GM23338 (cell line): ENCODE data around the gene NCOA7. TPM values are rescaled to one million over a fixed set of nuclear protein-coding genes. Genes with fewer than 3 reads are reported as not detected.
A peak's percentile ranks its signal among the peaks of the same experiment; 100 is the strongest.

Experiments used
- ATAC-seq: fragments of 200-7000 bp; cut with Tn5 transposase; 3 replicates; pipeline ENCODE4 v1.9.1; 2020
- DNase-seq: peaks from one replicate; pipeline ENCODE4 v3.0.0-alpha.2; 2015; ENCODE audit warnings: low spot score
- H2AFZ ChIP-seq: fragments of 200-600 bp; sonication (generic); 2 replicates; pipeline ENCODE4 v1.8.0; 2016; ENCODE audit warnings: antibody characterized with exemption, mild to moderate bottlenecking, moderate library complexity
- H3F3A ChIP-seq: fragments of 200-600 bp; sonication (generic); replicated peaks from 2 replicates; pipeline ENCODE4 v1.8.0; 2017; ENCODE audit warnings: antibody characterized with exemption, mixed run types, low read depth
- H3K27ac ChIP-seq: fragments of 200-600 bp; sonication (generic); 2 replicates; pipeline ENCODE4 v1.6.1; 2016; ENCODE audit warnings: low read depth
- H3K27me3 ChIP-seq: fragments of 200-600 bp; sonication (generic); 2 replicates; pipeline ENCODE4 v1.8.0; 2016; ENCODE audit warnings: mild to moderate bottlenecking, mixed run types, moderate library complexity; ENCODE audit not compliant: insufficient read depth
- H3K36me3 ChIP-seq: fragments of 200-600 bp; sonication (generic); 2 replicates; pipeline ENCODE4 v1.8.0; 2016; ENCODE audit warnings: mild to moderate bottlenecking; ENCODE audit not compliant: insufficient read depth
- H3K4me1 ChIP-seq: fragments of 200-600 bp; sonication (generic); 2 replicates; pipeline ENCODE4 v1.8.0; 2016; ENCODE audit warnings: mild to moderate bottlenecking, moderate library complexity; ENCODE audit not compliant: insufficient read depth
- H3K4me2 ChIP-seq: fragments of 200-600 bp; sonication (generic); 2 replicates; pipeline ENCODE4 v1.7.1; 2017; ENCODE audit warnings: mixed run types
- H3K4me3 ChIP-seq: fragments of 200-600 bp; sonication (generic); 2 replicates; pipeline ENCODE4 v1.6.1; 2016; ENCODE audit warnings: mixed run types
- H3K79me2 ChIP-seq: fragments of 200-600 bp; sonication (generic); replicated peaks from 2 replicates; pipeline ENCODE4 v1.8.0; 2017; ENCODE audit warnings: mild to moderate bottlenecking; ENCODE audit not compliant: insufficient read depth
- H3K9me2 ChIP-seq: fragments of 200-600 bp; sonication (generic); 2 replicates; pipeline ENCODE4 v1.8.0; 2017; ENCODE audit not compliant: insufficient read depth
- H4K20me1 ChIP-seq: fragments of 200-600 bp; sonication (generic); replicated peaks from 2 replicates; pipeline ENCODE4 v1.8.0; 2017; ENCODE audit warnings: mild to moderate bottlenecking; ENCODE audit not compliant: insufficient read depth
- H3K27ac Mint-ChIP-seq: 2 replicates; pipeline ENCODE4 v1.8.0; 2020; ENCODE audit warnings: inconsistent platforms, mild to moderate bottlenecking, moderate library complexity, mixed read lengths
- H3K27me3 Mint-ChIP-seq: 3 replicates; pipeline ENCODE4 v1.8.0; 2022; ENCODE audit warnings: low read depth, mild to moderate bottlenecking, moderate library complexity, mixed read lengths, inconsistent platforms; ENCODE audit not compliant: insufficient read depth, poor library complexity
- H3K36me3 Mint-ChIP-seq: 3 replicates; pipeline ENCODE4 v1.8.0; 2021; ENCODE audit warnings: low read depth, mild to moderate bottlenecking, inconsistent platforms, moderate library complexity, mixed read lengths
- H3K4me1 Mint-ChIP-seq: 3 replicates; pipeline ENCODE4 v1.8.0; 2020; ENCODE audit warnings: mild to moderate bottlenecking, inconsistent platforms, mixed read lengths
- H3K4me3 Mint-ChIP-seq: 3 replicates; pipeline ENCODE4 v1.8.0; 2021; ENCODE audit warnings: moderate library complexity, mild to moderate bottlenecking, inconsistent platforms, mixed read lengths
- H3K9me3 Mint-ChIP-seq: 3 replicates; pipeline ENCODE4 v1.8.0; 2020; ENCODE audit warnings: moderate library complexity, mild to moderate bottlenecking, inconsistent platforms, mixed read lengths
- CREB1 ChIP-seq: fragments of 250-450 bp; sonication (Bioruptor Pico); IDR thresholded peaks from 2 replicates; pipeline ENCODE4 v1.5.0; 2020; ENCODE audit warnings: low read depth, mild to moderate bottlenecking, moderate library complexity
- EZH2phosphoT487 ChIP-seq: fragments of 200-600 bp; sonication (generic); IDR thresholded peaks from one replicate; pipeline ENCODE4 v1.8.1; 2018; ENCODE audit warnings: antibody characterized with exemption; ENCODE audit not compliant: unreplicated experiment
- JUNB ChIP-seq: IDR thresholded peaks from one replicate; pipeline ENCODE4 v1.6.1; 2016; ENCODE audit warnings: antibody characterized with exemption; ENCODE audit not compliant: unreplicated experiment
- NANOG ChIP-seq: IDR thresholded peaks from 2 replicates; pipeline ENCODE4 v1.6.1; 2016; ENCODE audit warnings: antibody characterized with exemption, borderline replicate concordance
- POLR2AphosphoS5 ChIP-seq: IDR thresholded peaks from 2 replicates; pipeline ENCODE4 v1.6.1; 2016; ENCODE audit warnings: antibody characterized with exemption, low read depth
- STAT1 ChIP-seq: IDR thresholded peaks from one replicate; pipeline ENCODE4 v1.6.1; 2016; ENCODE audit warnings: antibody characterized with exemption; ENCODE audit not compliant: unreplicated experiment
- ZNF114 ChIP-seq: fragments of 250-450 bp; sonication (Bioruptor Pico); IDR thresholded peaks from 2 replicates; pipeline ENCODE4 v1.5.0; 2020; ENCODE audit warnings: mild to moderate bottlenecking, moderate library complexity
- ZNF331 ChIP-seq: fragments of 250-450 bp; sonication (Bioruptor Pico); IDR thresholded peaks from 2 replicates; pipeline ENCODE4 v1.5.0; 2020; ENCODE audit warnings: low read depth, mild to moderate bottlenecking, moderate library complexity
- polyA plus RNA-seq: library from polyadenylated mRNA; unstranded; fragments of >200 nt; fragmentation: Nextera tagmentation; extraction: Ambion mirVana; gene quantifications from 2 replicates; pipeline ENCODE4 v1.2.1, GENCODE V29; 2016
- total RNA-seq: library from RNA; depleted of rRNA; stranded (reverse); fragments of >200 nt; shearing (Covaris generic); gene quantifications from 2 replicates; pipeline ENCODE4 v1.2.3, GENCODE V29; 2014
- TF ChIP-seq, protein P1 (sequence below), 2 experiments: fragments of 200-600 bp in 1 of 2; sonication (generic) in 1 of 2; conservative IDR thresholded peaks; 2 replicates each; pipeline versions ENCODE4 v1.5.1 to v1.6.1; 2016 to 2017; ENCODE audit warnings: antibody characterized with exemption in 2 of 2, low read depth in 2 of 2, mild to moderate bottlenecking in 2 of 2, moderate library complexity in 1 of 2
- TF ChIP-seq, protein P2 (sequence below): IDR thresholded peaks from 2 replicates; pipeline ENCODE4 v1.6.1; 2016; ENCODE audit warnings: antibody characterized with exemption
- TF ChIP-seq, protein P3 (sequence below): IDR thresholded peaks from one replicate; pipeline ENCODE4 v1.6.1; 2018; ENCODE audit warnings: antibody characterized with exemption; ENCODE audit not compliant: unreplicated experiment

NCOA7 gene
- total and polyA plus RNA-seq, 2 experiments from 2014 or later, result 9.3 to 15.7 TPM

DNA sequence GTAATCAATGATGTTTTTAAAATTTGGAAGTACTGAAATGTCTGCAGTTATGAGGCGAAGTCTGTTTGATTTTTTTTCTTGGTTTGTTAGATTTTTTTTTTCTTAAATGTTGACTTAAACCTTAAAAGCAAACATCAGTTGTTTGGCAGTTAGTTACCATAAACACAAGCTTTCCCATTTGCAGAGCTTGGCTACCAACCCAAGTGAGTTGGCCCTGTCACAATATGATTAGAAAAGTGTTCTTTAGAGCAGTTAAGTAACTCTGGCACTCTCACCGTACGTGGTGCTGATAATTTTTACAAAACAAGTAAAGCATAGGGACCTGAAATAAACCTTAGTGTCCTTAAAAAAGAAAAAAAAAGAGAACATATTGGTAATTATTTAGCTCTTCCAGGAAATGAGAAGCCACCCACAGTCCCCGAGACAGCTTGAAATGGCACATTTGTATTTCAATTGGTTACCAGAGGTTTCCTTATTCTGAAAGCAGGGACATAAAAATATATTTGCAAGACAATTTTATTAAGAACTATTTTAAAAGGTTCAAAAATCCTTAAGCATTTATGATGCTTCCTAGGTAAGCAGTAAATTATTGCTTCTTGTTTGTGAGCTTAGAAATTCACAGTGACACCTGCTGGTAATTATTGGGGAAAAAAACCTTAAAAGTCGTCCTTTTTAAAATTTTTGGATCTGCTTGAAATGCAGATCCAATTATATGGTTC is 37.4 kb upstream of the NCOA7 start:
- TF ChIP-seq, protein P1, sequence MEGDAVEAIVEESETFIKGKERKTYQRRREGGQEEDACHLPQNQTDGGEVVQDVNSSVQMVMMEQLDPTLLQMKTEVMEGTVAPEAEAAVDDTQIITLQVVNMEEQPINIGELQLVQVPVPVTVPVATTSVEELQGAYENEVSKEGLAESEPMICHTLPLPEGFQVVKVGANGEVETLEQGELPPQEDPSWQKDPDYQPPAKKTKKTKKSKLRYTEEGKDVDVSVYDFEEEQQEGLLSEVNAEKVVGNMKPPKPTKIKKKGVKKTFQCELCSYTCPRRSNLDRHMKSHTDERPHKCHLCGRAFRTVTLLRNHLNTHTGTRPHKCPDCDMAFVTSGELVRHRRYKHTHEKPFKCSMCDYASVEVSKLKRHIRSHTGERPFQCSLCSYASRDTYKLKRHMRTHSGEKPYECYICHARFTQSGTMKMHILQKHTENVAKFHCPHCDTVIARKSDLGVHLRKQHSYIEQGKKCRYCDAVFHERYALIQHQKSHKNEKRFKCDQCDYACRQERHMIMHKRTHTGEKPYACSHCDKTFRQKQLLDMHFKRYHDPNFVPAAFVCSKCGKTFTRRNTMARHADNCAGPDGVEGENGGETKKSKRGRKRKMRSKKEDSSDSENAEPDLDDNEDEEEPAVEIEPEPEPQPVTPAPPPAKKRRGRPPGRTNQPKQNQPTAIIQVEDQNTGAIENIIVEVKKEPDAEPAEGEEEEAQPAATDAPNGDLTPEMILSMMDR (conservative IDR thresholded peaks at IDR 0.05; ENCODE audit: low read depth in 2 of 2), result peak; percentile 46 to 75; a peak in 3 of 4 replicates
- no peak for TF ChIP-seq ZNF331 (CRISPR knock-in tag)
- TF ChIP-seq, protein P2, sequence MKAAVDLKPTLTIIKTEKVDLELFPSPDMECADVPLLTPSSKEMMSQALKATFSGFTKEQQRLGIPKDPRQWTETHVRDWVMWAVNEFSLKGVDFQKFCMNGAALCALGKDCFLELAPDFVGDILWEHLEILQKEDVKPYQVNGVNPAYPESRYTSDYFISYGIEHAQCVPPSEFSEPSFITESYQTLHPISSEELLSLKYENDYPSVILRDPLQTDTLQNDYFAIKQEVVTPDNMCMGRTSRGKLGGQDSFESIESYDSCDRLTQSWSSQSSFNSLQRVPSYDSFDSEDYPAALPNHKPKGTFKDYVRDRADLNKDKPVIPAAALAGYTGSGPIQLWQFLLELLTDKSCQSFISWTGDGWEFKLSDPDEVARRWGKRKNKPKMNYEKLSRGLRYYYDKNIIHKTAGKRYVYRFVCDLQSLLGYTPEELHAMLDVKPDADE, result no peak
- Histone ChIP-seq H3K36me3 (no peaks in the 10 kb centered on the region), H2AFZ (no peak overlapping the region), H4K20me1 (no peaks in the 10 kb centered on the region), H3K79me2 (peaks cover 19% of the 10 kb centered on the region), H3F3A (0 out of 2 replicates have a peak, but pooled peaks cover 8% of the 10 kb centered on the region), H3K4me3 (peak overlapping the region; percentile 4; the same call in 1 of the 2 replicates), H3K4me2 (peak overlapping the region; percentile 43), H3K4me1 (peaks cover 41% of the 10 kb centered on the region), H3K27me3 (peaks cover 17% of the 10 kb centered on the region), H3K27ac (no peak overlapping the region), H3K9me2 (no peaks in the 10 kb centered on the region)
- H3K4me3 Mint-ChIP-seq, result 0 out of 3 replicates have a peak overlapping the region, but pooled peaks have one; percentile 8
- peaks cover 17% of the 10 kb centered on the region for H3K27me3 Mint-ChIP-seq
- no peak overlapping the region for H3K27ac Mint-ChIP-seq
- DNase-seq (peak; percentile 34), ATAC-seq (no peak)
- peaks cover 37% of the 10 kb centered on the region for H3K36me3 Mint-ChIP-seq
- no peaks in the 10 kb centered on the region for H3K9me3 Mint-ChIP-seq
- peaks cover 52% of the 10 kb centered on the region for H3K4me1 Mint-ChIP-seq

DNA sequence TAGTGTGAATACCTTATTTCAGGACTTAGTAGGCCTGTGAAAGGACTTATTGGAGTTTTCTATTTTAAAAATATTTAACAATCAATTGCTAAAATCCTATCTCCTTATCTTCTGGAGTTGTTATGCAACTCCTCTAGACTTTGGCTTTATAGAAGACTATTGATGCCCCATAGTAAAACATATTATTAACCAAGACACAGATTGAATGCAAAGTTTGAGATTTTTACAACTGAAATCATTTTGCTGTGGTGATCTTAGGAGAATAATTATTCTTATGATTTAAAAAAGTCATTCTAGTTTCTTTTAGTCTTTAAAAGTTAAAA is 36.9 kb upstream of the NCOA7 start:
- H3K79me2 ChIP-seq, result peaks cover 15% of the 10 kb centered on the region
- Mint-ChIP-seq H3K9me3 (no peaks in the 10 kb centered on the region), H3K4me1 (peaks cover 52% of the 10 kb centered on the region), H3K36me3 (peaks cover 42% of the 10 kb centered on the region), H3K27ac (no peak overlapping the region), H3K27me3 (peaks cover 12% of the 10 kb centered on the region), H3K4me3 (no peak overlapping the region; the same call in 2 of the 3 replicates)
- H3K4me1 ChIP-seq, result peaks cover 41% of the 10 kb centered on the region
- H3K9me2 ChIP-seq, result no peaks in the 10 kb centered on the region
- no peak overlapping the region for H3K4me3 ChIP-seq
- no peak overlapping the region for H3K27ac ChIP-seq
- H3K27me3 ChIP-seq, result peaks cover 12% of the 10 kb centered on the region
- no peak for ATAC-seq
- H4K20me1 ChIP-seq, result no peaks in the 10 kb centered on the region
- DNase-seq, result no peak
- H3K36me3 ChIP-seq, result no peaks in the 10 kb centered on the region
- H3F3A ChIP-seq, result peaks cover 8% of the 10 kb centered on the region; the same call in 1 of the 2 replicates
- H2AFZ ChIP-seq, result no peak overlapping the region
- H3K4me2 ChIP-seq, result peak overlapping the region; percentile 43; the same call in 1 of the 2 replicates
- no peak for TF ChIP-seq ZNF331 (CRISPR knock-in tag)
- TF ChIP-seq ZNF114 (CRISPR knock-in tag), result no peak
- TF ChIP-seq EZH2phosphoT487, result no peak
- no peak for TF ChIP-seq STAT1
- no peak for TF ChIP-seq POLR2AphosphoS5
- TF ChIP-seq CREB1 (CRISPR knock-in tag), result no peak
- TF ChIP-seq JUNB, result no peak
- TF ChIP-seq NANOG, result no peak
- TF ChIP-seq, protein P1 (conservative IDR thresholded peaks at IDR 0.05; ENCODE audit: low read depth in 2 of 2), result no peak
- TF ChIP-seq, protein P2, result no peak
- TF ChIP-seq, protein P3, sequence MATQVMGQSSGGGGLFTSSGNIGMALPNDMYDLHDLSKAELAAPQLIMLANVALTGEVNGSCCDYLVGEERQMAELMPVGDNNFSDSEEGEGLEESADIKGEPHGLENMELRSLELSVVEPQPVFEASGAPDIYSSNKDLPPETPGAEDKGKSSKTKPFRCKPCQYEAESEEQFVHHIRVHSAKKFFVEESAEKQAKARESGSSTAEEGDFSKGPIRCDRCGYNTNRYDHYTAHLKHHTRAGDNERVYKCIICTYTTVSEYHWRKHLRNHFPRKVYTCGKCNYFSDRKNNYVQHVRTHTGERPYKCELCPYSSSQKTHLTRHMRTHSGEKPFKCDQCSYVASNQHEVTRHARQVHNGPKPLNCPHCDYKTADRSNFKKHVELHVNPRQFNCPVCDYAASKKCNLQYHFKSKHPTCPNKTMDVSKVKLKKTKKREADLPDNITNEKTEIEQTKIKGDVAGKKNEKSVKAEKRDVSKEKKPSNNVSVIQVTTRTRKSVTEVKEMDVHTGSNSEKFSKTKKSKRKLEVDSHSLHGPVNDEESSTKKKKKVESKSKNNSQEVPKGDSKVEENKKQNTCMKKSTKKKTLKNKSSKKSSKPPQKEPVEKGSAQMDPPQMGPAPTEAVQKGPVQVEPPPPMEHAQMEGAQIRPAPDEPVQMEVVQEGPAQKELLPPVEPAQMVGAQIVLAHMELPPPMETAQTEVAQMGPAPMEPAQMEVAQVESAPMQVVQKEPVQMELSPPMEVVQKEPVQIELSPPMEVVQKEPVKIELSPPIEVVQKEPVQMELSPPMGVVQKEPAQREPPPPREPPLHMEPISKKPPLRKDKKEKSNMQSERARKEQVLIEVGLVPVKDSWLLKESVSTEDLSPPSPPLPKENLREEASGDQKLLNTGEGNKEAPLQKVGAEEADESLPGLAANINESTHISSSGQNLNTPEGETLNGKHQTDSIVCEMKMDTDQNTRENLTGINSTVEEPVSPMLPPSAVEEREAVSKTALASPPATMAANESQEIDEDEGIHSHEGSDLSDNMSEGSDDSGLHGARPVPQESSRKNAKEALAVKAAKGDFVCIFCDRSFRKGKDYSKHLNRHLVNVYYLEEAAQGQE, result no peak
